GM12864 (cell line): ENCODE data around the gene KLHL17.
A peak's percentile ranks its signal among the peaks of the same experiment; 100 is the strongest.

Experiments used
- DNase-seq: peaks from one replicate; pipeline ENCODE4 v3.0.0-alpha.2; 2011; ENCODE audit warnings: low read depth
- H3K4me3 ChIP-seq: 2 replicates; pipeline ENCODE4 v1.5.1; 2011; ENCODE audit warnings: mild to moderate bottlenecking, low read depth, low read length, control low read depth
- CTCF ChIP-seq: IDR thresholded peaks from 2 replicates; pipeline ENCODE4 v1.5.1; 2011; ENCODE audit warnings: low read depth, mild to moderate bottlenecking, moderate library complexity, low read length, control low read depth, inconsistent platforms; ENCODE audit errors: missing control alignments

KLHL17 gene

GRCh38 chr1:918843-919242, 41.5 kb upstream of the KLHL17 start:
- DNase-seq, result no peak

GRCh38 chr1:919271-919872, 41.0 kb upstream of the KLHL17 start:
- DNase-seq, result no peak
- TF ChIP-seq CTCF, result no peak
- H3K4me3 ChIP-seq, result no peak overlapping the region

More at GRCh38 chr1:918843-919242, 41.5 kb upstream of the KLHL17 start:
- TF ChIP-seq CTCF, result no peak
- no peak overlapping the region for H3K4me3 ChIP-seq

GRCh38 chr1:920010-920409, 40.4 kb upstream of the KLHL17 start:
- no peak for DNase-seq
- no peak for TF ChIP-seq CTCF
- no peak overlapping the region for H3K4me3 ChIP-seq

GRCh38 chr1:920521-920920, 39.9 kb upstream of the KLHL17 start:
- no peak for DNase-seq
- no peak for TF ChIP-seq CTCF
- no peak overlapping the region for H3K4me3 ChIP-seq

- peak; percentile 7 for TF ChIP-seq CTCF
- H3K4me3 ChIP-seq, result no peak overlapping the region
- DNase-seq, result peak; percentile 12
These were observed 39.2 kb upstream of the KLHL17 start for GRCh38 chr1:921011-921837.

DNA sequence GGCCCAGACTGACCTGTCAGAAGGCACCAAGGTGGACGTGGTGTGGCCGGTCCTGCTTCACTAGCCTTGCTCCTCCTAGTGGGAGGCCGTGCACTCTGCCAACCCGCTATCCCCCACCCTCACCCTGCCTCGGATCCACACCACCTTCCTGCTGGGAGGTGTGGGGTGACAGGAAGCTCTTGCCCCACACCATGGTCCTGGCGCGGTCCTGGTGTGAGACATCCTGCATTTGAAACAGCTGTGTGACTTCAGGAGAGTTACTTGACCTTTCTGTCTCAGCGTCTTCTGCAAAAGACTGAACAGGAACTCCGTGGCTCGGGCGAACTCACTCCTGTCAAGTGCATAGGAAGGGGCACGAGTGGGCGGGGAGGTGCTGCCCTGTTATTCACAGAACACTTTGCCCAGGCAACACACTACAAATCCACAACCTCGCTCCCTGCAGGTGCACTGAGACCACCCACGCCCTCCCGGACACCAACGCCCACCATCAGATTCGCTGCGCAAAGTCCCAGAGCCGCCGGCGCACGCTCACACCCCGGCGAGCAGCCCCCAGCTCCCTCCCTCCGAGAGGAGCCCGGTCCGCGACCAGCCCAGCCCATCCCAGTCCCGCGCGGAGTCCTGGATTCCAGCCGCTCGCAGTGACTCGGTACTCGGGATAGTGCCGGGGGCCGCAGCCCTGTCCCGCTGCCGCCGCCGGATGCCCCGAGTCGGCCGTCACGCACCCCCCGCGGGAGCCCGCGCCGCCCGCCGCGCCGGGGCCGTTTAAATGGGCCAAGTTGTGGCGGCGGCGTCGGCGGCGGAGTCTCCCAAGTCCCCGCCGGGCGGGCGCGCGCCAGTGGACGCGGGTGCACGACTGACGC, 37.0 kb upstream of the KLHL17 start, which contains the start of gene SAMD11:
TSS of gene SAMD11 (plus strand) at position 793 of the 860 bp plus-strand sequence. CDS start 509 bp downstream, outside the sequence.
- DNase-seq, result no peak
- no peak within 1 kb of the TSS for H3K4me3 ChIP-seq
- no peak for TF ChIP-seq CTCF
